Measurements from ENCODE around the gene CASK.

GRCh38 chrX:41718481-41719235, 204.7 kb downstream of the CASK start:
- no peak for TF ChIP-seq CTCF (IDR thresholded peaks at IDR 0.05)
- TF ChIP-seq POLR2A (IDR thresholded peaks at IDR 0.05) = no peak

Measured in prostate gland (tissue), 2 donors.